K562 (cell line): ENCODE measurements around the gene YBX2. TPM values are rescaled to one million over a fixed set of nuclear protein-coding genes. Genes with fewer than 3 reads are reported as not detected.
"Not testable (repeated sequence)": the region's sequence is repeated elsewhere in the genome, so short reads cannot be mapped to it uniquely, and the experiment has no call there.

Source experiments
- ATF7 ChIP-seq: fragments of 450-650 bp; IDR thresholded peaks from 2 replicates; pipeline ENCODE4 v1.7.1; 2014; ENCODE audit warnings: mild to moderate bottlenecking, moderate library complexity
- BHLHE40 ChIP-seq: IDR thresholded peaks from 2 replicates; pipeline ENCODE4 v1.6.1; 2011; ENCODE audit warnings: low read length, improper control_type of control experiment
- C11orf30 ChIP-seq: fragments of 450-650 bp; IDR thresholded peaks from 2 replicates; pipeline ENCODE4 v1.6.1; 2016; ENCODE audit warnings: low read depth, mild to moderate bottlenecking
- CBFA2T2 ChIP-seq: fragments of 450-650 bp; conservative IDR thresholded peaks from 2 replicates; pipeline ENCODE4 v1.6.1; 2017; ENCODE audit warnings: mild to moderate bottlenecking
- CTBP1 ChIP-seq: fragments of 450-650 bp; IDR thresholded peaks from 2 replicates; pipeline ENCODE4 v1.6.1; 2016; ENCODE audit warnings: borderline replicate concordance
- CXXC5 ChIP-seq: fragments of 250-450 bp; sonication (Bioruptor Pico); IDR thresholded peaks from 2 replicates; pipeline ENCODE4 v1.8.0; 2022; ENCODE audit warnings: inconsistent platforms, mild to moderate bottlenecking, moderate library complexity
- DACH1 ChIP-seq: fragments of 450-650 bp; IDR thresholded peaks from 2 replicates; pipeline ENCODE4 v1.6.1; 2018; ENCODE audit not compliant: partially characterized antibody
- FOXK2 ChIP-seq, 2 experiments: fragments of 450-650 bp; IDR thresholded peaks in 1 of 2; conservative IDR thresholded peaks in 1 of 2; 2 replicates each; pipeline ENCODE4 v1.6.1; 2016; ENCODE audit warnings: low read depth in 2 of 2, mild to moderate bottlenecking in 1 of 2
- L3MBTL2 ChIP-seq: fragments of 450-650 bp; IDR thresholded peaks from 2 replicates; pipeline ENCODE4 v1.6.1; 2016; ENCODE audit warnings: mild to moderate bottlenecking, moderate library complexity
- LEF1 ChIP-seq: fragments of 450-650 bp; IDR thresholded peaks from 2 replicates; pipeline ENCODE4 v1.6.1; 2016; ENCODE audit warnings: mild to moderate bottlenecking
- MAFF ChIP-seq: IDR thresholded peaks from 2 replicates; pipeline ENCODE4 v1.6.1; 2012; ENCODE audit warnings: low read length, improper control_type of control experiment
- MAFG ChIP-seq: fragments of 450-650 bp; conservative IDR thresholded peaks from 2 replicates; pipeline ENCODE4 v1.6.1; 2016; ENCODE audit warnings: missing genetic modification characterization, missing compliant biosample characterization
- MECOM ChIP-seq: fragments of 250-450 bp; sonication (Bioruptor Pico); IDR thresholded peaks from 2 replicates; pipeline ENCODE4 v1.8.0; 2022; ENCODE audit warnings: inconsistent platforms
- MEIS2 ChIP-seq: fragments of 450-650 bp; IDR thresholded peaks from 2 replicates; pipeline ENCODE4 v1.6.1; 2014; ENCODE audit warnings: mild to moderate bottlenecking; ENCODE audit not compliant: partially characterized antibody
- RAD51 ChIP-seq: fragments of 450-650 bp; IDR thresholded peaks from 2 replicates; pipeline ENCODE4 v1.7.1; 2016; ENCODE audit warnings: low read depth, mild to moderate bottlenecking, borderline replicate concordance
- SP1 ChIP-seq: sonication (generic); formaldehyde crosslinking; IDR thresholded peaks from 2 replicates; pipeline ENCODE4 v1.8.1; 2022; ENCODE audit warnings: mild to moderate bottlenecking, missing genetic modification reagents
- TOE1 ChIP-seq, 2 experiments: fragments of 450-650 bp in 1 of 2; sonication (generic) in 1 of 2; formaldehyde crosslinking in 1 of 2; IDR thresholded peaks; 2 replicates each; pipeline versions ENCODE4 v1.7.1 to v1.8.0; 2016 to 2022; ENCODE audit warnings: borderline replicate concordance in 2 of 2, mild to moderate bottlenecking in 2 of 2, antibody characterized with exemption in 1 of 2, inconsistent platforms in 1 of 2, low read depth in 1 of 2, missing genetic modification reagents in 1 of 2, moderate library complexity in 1 of 2
- ZFX ChIP-seq: sonication (generic); formaldehyde crosslinking; IDR thresholded peaks from 2 replicates; pipeline ENCODE4 v1.8.0; 2022; ENCODE audit warnings: mild to moderate bottlenecking, missing genetic modification reagents, moderate library complexity
- ZNF316 ChIP-seq: fragments of 450-650 bp; IDR thresholded peaks from 2 replicates; pipeline ENCODE4 v1.6.1; 2016
- polyA plus RNA-seq, 8 experiments: library from polyadenylated mRNA; depleted of rRNA in 4 of 8; stranded (reverse) in 5 of 8; unstranded in 3 of 8; fragments of >200 nt; fragmentation: Nextera tagmentation in 2 of 8; fragmentation: Illumina TruSeq in 1 of 8; extraction: Ambion mirVana in 2 of 8; extraction: Trizol in 1 of 8; gene quantifications; 2 replicates each; pipeline versions ENCODE4 v1.2.1 to v1.2.3, GENCODE V29; 2011 to 2014; ENCODE audit warnings: inconsistent platforms in 1 of 8, missing spikeins in 1 of 8
- total RNA-seq, 7 experiments: library from RNA; depleted of rRNA in 6 of 7; stranded (reverse); fragments of >200 nt in 6 of 7; fragmentation: Illumina TruSeq in 2 of 7; extraction: Trizol in 2 of 7; gene quantifications; 2 replicates each; pipeline versions ENCODE4 v1.2.1 to v1.2.3, GENCODE V29; 2011 to 2021; ENCODE audit warnings: low replicate concordance in 1 of 7
- TF ChIP-seq, protein P1 (sequence below): fragments of 450-650 bp; IDR thresholded peaks from 2 replicates; pipeline ENCODE4 v1.6.1; 2016
- TF ChIP-seq, protein P2 (sequence below): fragments of 450-650 bp; formaldehyde crosslinking; IDR thresholded peaks from 2 replicates; pipeline ENCODE4 v1.4.0; 2020; ENCODE audit warnings: mild to moderate bottlenecking, mixed read lengths
- TF ChIP-seq, protein P3 (sequence below): sonication (generic); formaldehyde crosslinking; IDR thresholded peaks from 2 replicates; pipeline ENCODE4 v1.9.0; 2022; ENCODE audit warnings: mild to moderate bottlenecking, missing genetic modification reagents

Gene YBX2
- total and polyA plus RNA-seq, 9 of the 15 experiments (the other 6 are each of a cell fraction or from before 2014, with no cell fraction given), result 0.03 to 0.59 (median 0.27) TPM; not detected in 6

DNA sequence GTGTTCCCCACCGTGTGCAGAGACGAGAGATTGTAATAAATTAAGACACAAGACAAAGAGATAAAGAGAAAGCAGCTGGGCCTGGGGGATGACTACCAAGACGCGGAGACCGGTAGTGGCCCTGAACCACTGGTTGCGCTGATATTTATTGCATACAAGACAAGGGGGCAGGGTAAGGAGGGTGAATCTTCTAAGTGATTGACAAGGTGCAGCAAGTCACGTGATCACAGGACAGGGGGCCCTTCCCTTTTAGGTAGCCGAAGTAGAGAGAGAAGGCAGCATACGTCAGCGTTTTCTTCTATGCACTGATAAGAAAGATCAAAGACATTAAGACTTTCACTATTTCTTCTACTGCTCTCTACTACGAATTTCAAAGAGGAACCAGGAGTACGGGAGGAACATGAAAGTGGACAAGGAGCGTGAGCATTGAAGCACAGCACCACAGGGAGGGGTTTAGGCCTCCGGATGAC is 38.2 kb upstream of the YBX2 start (continued):
- TF ChIP-seq, protein P1, sequence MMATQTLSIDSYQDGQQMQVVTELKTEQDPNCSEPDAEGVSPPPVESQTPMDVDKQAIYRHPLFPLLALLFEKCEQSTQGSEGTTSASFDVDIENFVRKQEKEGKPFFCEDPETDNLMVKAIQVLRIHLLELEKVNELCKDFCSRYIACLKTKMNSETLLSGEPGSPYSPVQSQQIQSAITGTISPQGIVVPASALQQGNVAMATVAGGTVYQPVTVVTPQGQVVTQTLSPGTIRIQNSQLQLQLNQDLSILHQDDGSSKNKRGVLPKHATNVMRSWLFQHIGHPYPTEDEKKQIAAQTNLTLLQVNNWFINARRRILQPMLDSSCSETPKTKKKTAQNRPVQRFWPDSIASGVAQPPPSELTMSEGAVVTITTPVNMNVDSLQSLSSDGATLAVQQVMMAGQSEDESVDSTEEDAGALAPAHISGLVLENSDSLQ, result peak; percentile 96
- TF ChIP-seq, protein P2, sequence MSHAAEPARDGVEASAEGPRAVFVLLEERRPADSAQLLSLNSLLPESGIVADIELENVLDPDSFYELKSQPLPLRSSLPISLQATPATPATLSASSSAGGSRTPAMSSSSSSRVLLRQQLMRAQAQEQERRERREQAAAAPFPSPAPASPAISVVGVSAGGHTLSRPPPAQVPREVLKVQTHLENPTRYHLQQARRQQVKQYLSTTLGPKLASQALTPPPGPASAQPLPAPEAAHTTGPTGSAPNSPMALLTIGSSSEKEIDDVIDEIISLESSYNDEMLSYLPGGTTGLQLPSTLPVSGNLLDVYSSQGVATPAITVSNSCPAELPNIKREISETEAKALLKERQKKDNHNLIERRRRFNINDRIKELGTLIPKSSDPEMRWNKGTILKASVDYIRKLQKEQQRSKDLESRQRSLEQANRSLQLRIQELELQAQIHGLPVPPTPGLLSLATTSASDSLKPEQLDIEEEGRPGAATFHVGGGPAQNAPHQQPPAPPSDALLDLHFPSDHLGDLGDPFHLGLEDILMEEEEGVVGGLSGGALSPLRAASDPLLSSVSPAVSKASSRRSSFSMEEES (CRISPR knock-in tag), result peak; percentile 99
- peak; percentile 83 for TF ChIP-seq MAFG (tag)
- TF ChIP-seq C11orf30, result peak; percentile 88
- TF ChIP-seq MECOM, result peak; percentile 79; the same call in 1 of the 2 replicates
- peak; percentile 94 for TF ChIP-seq ZNF316
- peak; percentile 99 for TF ChIP-seq TOE1 (IDR thresholded peaks at IDR 0.05; ENCODE audit: borderline replicate concordance)
- TF ChIP-seq TOE1 (CRISPR knock-in tag; IDR thresholded peaks at IDR 0.05; ENCODE audit: borderline replicate concordance, low read depth), result not testable (repeated sequence)
- peak; percentile 15 for TF ChIP-seq DACH1
- TF ChIP-seq L3MBTL2, result peak; percentile 57; the same call in 1 of the 2 replicates
- peak; percentile 25; the same call in 1 of the 2 replicates for TF ChIP-seq ZFX
- peak; percentile 28; the same call in 1 of the 2 replicates for TF ChIP-seq CXXC5 (CRISPR knock-in tag)
- peak; percentile 33; the same call in 1 of the 2 replicates for TF ChIP-seq SP1 (CRISPR knock-in tag)
- TF ChIP-seq FOXK2 (conservative IDR thresholded peaks at IDR 0.05 in 1 of 2, IDR thresholded peaks at IDR 0.05 in 1 of 2; ENCODE audit: low read depth in 2 of 2), result peak in 1 of 2 experiments; percentile 58; a peak in 1 of 4 replicates
- TF ChIP-seq CTBP1, result 0 out of 2 replicates have a peak, but pooled peaks have one; percentile 48
- peak; percentile 90 for TF ChIP-seq CBFA2T2
- TF ChIP-seq ATF7, result peak; percentile 85
- peak; percentile 99 for TF ChIP-seq RAD51
- TF ChIP-seq, protein P3, sequence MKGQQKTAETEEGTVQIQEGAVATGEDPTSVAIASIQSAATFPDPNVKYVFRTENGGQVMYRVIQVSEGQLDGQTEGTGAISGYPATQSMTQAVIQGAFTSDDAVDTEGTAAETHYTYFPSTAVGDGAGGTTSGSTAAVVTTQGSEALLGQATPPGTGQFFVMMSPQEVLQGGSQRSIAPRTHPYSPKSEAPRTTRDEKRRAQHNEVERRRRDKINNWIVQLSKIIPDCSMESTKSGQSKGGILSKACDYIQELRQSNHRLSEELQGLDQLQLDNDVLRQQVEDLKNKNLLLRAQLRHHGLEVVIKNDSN (CRISPR knock-in tag), result peak; percentile 84
- peak; percentile 80 for TF ChIP-seq MEIS2
- peak; percentile 97 for TF ChIP-seq LEF1
- TF ChIP-seq MAFF, result peak; percentile 14; the same call in 1 of the 2 replicates
- TF ChIP-seq BHLHE40, result peak; percentile 41
- TF ChIP-seq, all 486 proteins: peak for 28; not testable (repeated sequence) for 458
